PC-3 (cell line): ENCODE results near the gene NRBF2. TPM values are rescaled to one million over a fixed set of nuclear protein-coding genes. Genes with fewer than 3 reads are reported as not detected.
"Not testable (repeated sequence)": the region's sequence is repeated elsewhere in the genome, so short reads cannot be mapped to it uniquely, and the experiment has no call there.

Experiments used
- ATAC-seq: fragments of 200-7000 bp; cut with Tn5 transposase; 2 replicates; pipeline ENCODE4 v1.9.1; 2020; ENCODE audit warnings: mild to moderate bottlenecking, moderate library complexity
- Bru-seq: library from RNA; stranded (reverse); fragments of 400-500 nt; gene quantifications from one replicate; lab custom pipeline; 2021; lab: Mats Ljungman, UMichigan
- BruChase-seq, 2 experiments: library from RNA; stranded (reverse); fragments of 400-500 nt; gene quantifications; one replicate each; lab custom pipeline; 2021; lab: Mats Ljungman, UMichigan
- BruUV-seq: library from RNA; stranded (reverse); fragments of 400-500 nt; replicated peaks from 2 replicates; lab custom pipeline; 2021; lab: Mats Ljungman, UMichigan
- CTCF ChIA-PET: fragments of 300-600 bp; sonication (Branson Sonifier 250); formaldehyde crosslinking; loops from one replicate; lab custom pipeline; 2022; ENCODE audit warnings: antibody characterized with exemption; lab: Charles Lee
- POLR2A ChIA-PET: fragments of 300-600 bp; sonication (Branson Sonifier 250); formaldehyde crosslinking; loops from one replicate; lab custom pipeline; 2022; ENCODE audit warnings: antibody characterized with exemption; ENCODE audit not compliant: unreplicated experiment; lab: Charles Lee
- DNase-seq: peaks from one replicate; pipeline ENCODE4 v3.0.0-alpha.2; 2015
- H2AFZ ChIP-seq: fragments of 300-600 bp; sonication (generic); 2 replicates; pipeline ENCODE4 v1.6.0; 2016; ENCODE audit warnings: antibody characterized with exemption, low read length
- H3F3A ChIP-seq: fragments of 300-600 bp; sonication (generic); one replicate; pipeline ENCODE4 v1.6.0; 2017; ENCODE audit warnings: antibody characterized with exemption, low read length, control low read depth, mild to moderate bottlenecking; ENCODE audit not compliant: unreplicated experiment
- H3K27ac ChIP-seq: fragments of 300-600 bp; sonication (generic); 2 replicates; pipeline ENCODE4 v1.5.1; 2016; ENCODE audit warnings: mild to moderate bottlenecking, low read length
- H3K27me3 ChIP-seq: fragments of 300-600 bp; sonication (generic); 2 replicates; pipeline ENCODE4 v1.6.1; 2016; ENCODE audit warnings: low read length, mixed read lengths
- H3K36me3 ChIP-seq: fragments of 300-600 bp; sonication (generic); 2 replicates; pipeline ENCODE4 v1.6.1; 2016; ENCODE audit warnings: low read depth, mixed run types, low read length, mixed read lengths
- H3K4me1 ChIP-seq: fragments of 300-600 bp; sonication (generic); 2 replicates; pipeline ENCODE4 v1.5.1; 2016; ENCODE audit warnings: low read length; ENCODE audit not compliant: insufficient read depth
- H3K4me2 ChIP-seq: fragments of 300-600 bp; sonication (generic); 2 replicates; pipeline ENCODE4 v1.6.0; 2016; ENCODE audit warnings: low read length
- H3K4me3 ChIP-seq: fragments of 300-600 bp; sonication (generic); 2 replicates; pipeline ENCODE4 v1.5.1; 2016; ENCODE audit warnings: mild to moderate bottlenecking, low read length, mixed read lengths
- H3K79me2 ChIP-seq: fragments of 300-600 bp; sonication (generic); 2 replicates; pipeline ENCODE4 v1.6.1; 2017; ENCODE audit warnings: low read length, mixed read lengths
- H3K9ac ChIP-seq: fragments of 300-600 bp; sonication (generic); 2 replicates; pipeline ENCODE4 v1.6.0; 2016; ENCODE audit warnings: mild to moderate bottlenecking, low read length
- H3K9me2 ChIP-seq: fragments of 300-600 bp; sonication (generic); replicated peaks from 2 replicates; pipeline ENCODE4 v1.6.1; 2016; ENCODE audit warnings: mixed run types, low read length, mixed read lengths
- H3K9me3 ChIP-seq: fragments of 300-600 bp; sonication (generic); 2 replicates; pipeline ENCODE4 v1.6.1; 2016; ENCODE audit warnings: low read length, mixed read lengths
- H4K20me1 ChIP-seq: fragments of 300-600 bp; sonication (generic); 2 replicates; pipeline ENCODE4 v1.6.1; 2016; ENCODE audit warnings: low read length, mixed read lengths
- CTCF ChIP-seq: fragments of 300-600 bp; sonication (generic); conservative IDR thresholded peaks from 2 replicates; pipeline ENCODE4 v1.5.1; 2017; ENCODE audit warnings: antibody characterized with exemption, low read depth, mild to moderate bottlenecking, low read length
- EZH2 ChIP-seq: fragments of 300-600 bp; sonication (generic); IDR thresholded peaks from one replicate; pipeline ENCODE4 v1.6.1; 2017; ENCODE audit warnings: antibody characterized with exemption, mild to moderate bottlenecking, low read length; ENCODE audit not compliant: unreplicated experiment
- EZH2phosphoT487 ChIP-seq: fragments of 300-600 bp; sonication (generic); IDR thresholded peaks from 2 replicates; pipeline ENCODE4 v1.6.1; 2018; ENCODE audit warnings: mild to moderate bottlenecking, antibody characterized with exemption, low read length, borderline replicate concordance
- intact Hi-C: fragments of 100-400 bp; cut with micrococcal nuclease; formaldehyde crosslinking; loops from 2 replicates; pipeline ENCODE4 v1.9.0; 2023
- long read RNA-seq: library from polyadenylated mRNA; unstranded; transcript quantifications from one replicate; pipeline ENCODE4 v2.0.0, GENCODE V29; 2021; ENCODE audit not compliant: unreplicated experiment
- total RNA-seq: library from RNA; depleted of rRNA; stranded (reverse); fragments of >200 nt; gene quantifications from 2 replicates; pipeline ENCODE4 v1.2.3, GENCODE V29; 2014; rRNA removed

NRBF2 gene
- total RNA-seq (43.4 and 44.4 TPM in 2 replicates), Bru-seq, nascent RNA (percentile 96 among the genes with signal in this experiment), BruChase-seq, experiment 1, labeled RNA remaining after a 6-hour chase (percentile 96 among the genes with signal in this experiment), BruChase-seq, experiment 2, labeled RNA remaining after a 2-hour chase (percentile 97 among the genes with signal in this experiment)
- long read RNA-seq, transcript NRBF2-201 (4 exons, 1,853 nt) = major isoform, 303 of 338 reads
- long read RNA-seq, partial matches to known transcripts = 13 of 338 reads
- long read RNA-seq, other reads (novel, unspliced or antisense) = 19 of 338 reads

GRCh38 chr10:63133056-63133820, at the start of gene NRBF2:
TSS of gene NRBF2 (plus strand) at chr10:63133328. CDS start at chr10:63133471, 143 bp downstream.
- H3F3A ChIP-seq = no peaks in the 10 kb centered on the region
- peaks cover 6% of the 10 kb centered on the region; the same call in 1 of the 2 replicates for H3K36me3 ChIP-seq
- ATAC-seq (peak; percentile 95), DNase-seq (peak; percentile 100)
- ChIA-PET CTCF (interaction anchor here (0.5 to 1.3 kb wide), 2 partner anchors 24 to 334 kb away, joined by 3 to 4 read pairs; no protein-coding TSS in a partner anchor), POLR2A (interaction anchor here (0.6 to 1.0 kb wide), 6 partner anchors 18 to 1007 kb away, joined by 3 to 4 read pairs (median 3); no protein-coding TSS in a partner anchor)
- no TSS peak for BruUV-seq
- no peaks in the 10 kb centered on the region for H3K9me3 ChIP-seq
- peak within 1 kb of the TSS; percentile 80 for H2AFZ ChIP-seq
- peak within 1 kb of the TSS; percentile 85 for H3K4me2 ChIP-seq
- H4K20me1 ChIP-seq = peaks cover 20% of the 10 kb centered on the region; the same call in 1 of the 2 replicates
- H3K9ac ChIP-seq = peak within 1 kb of the TSS; percentile 83
- intact Hi-C loops = loop anchor here (1.0 to 5.0 kb wide), 4 partner anchors 25 to 751 kb away; partner anchors contain the start of gene EGR2
- TF ChIP-seq CTCF (peak; percentile 86), EZH2 (no peak)
- peaks cover 26% of the 10 kb centered on the region for H3K4me1 ChIP-seq
- H3K4me3 ChIP-seq = peak within 1 kb of the TSS; percentile 75
- H3K27me3 ChIP-seq = no peaks in the 10 kb centered on the region
- H3K9me2 ChIP-seq = no peaks in the 10 kb centered on the region
- H3K79me2 ChIP-seq = peaks cover 51% of the 10 kb centered on the region
- H3K27ac ChIP-seq = peak within 1 kb of the TSS; percentile 33

- not testable (repeated sequence) for H2AFZ ChIP-seq
- intact Hi-C loops = loop anchor here (5.0 kb wide), 2 partner anchors 831 to 1811 kb away; no protein-coding TSS in a partner anchor
- POLR2A ChIA-PET = interaction anchor here (0.6 to 0.7 kb wide), 2 partner anchors 267 to 282 kb away, joined by 3 read pairs; partner anchors contain the start of gene EGR2
Measured at GRCh38 chr10:63083406-63083805, 49.7 kb upstream of the NRBF2 start.

GRCh38 chr10:63083904-63084689, 49.0 kb upstream of the NRBF2 start:
- CTCF ChIA-PET = interaction anchor here (0.5 to 2.4 kb wide), 20 partner anchors 12 to 1635 kb away, joined by 3 to 21 read pairs (median 5); partner anchors contain the start of gene EGR2
- Histone ChIP-seq H3K27ac (no peak overlapping the region), H3K9me3 (no peaks in the 10 kb centered on the region), H2AFZ (no peak overlapping the region), H3K4me3 (no peak overlapping the region), H3K79me2 (no peaks in the 10 kb centered on the region), H3K27me3 (no peaks in the 10 kb centered on the region), H3F3A (no peaks in the 10 kb centered on the region), H4K20me1 (no peaks in the 10 kb centered on the region), H3K9ac (no peak overlapping the region), H3K36me3 (no peaks in the 10 kb centered on the region), H3K4me2 (no peak overlapping the region), H3K9me2 (no peaks in the 10 kb centered on the region), H3K4me1 (peaks cover 14% of the 10 kb centered on the region)
- DNase-seq (peak; percentile 99), ATAC-seq (peak; percentile 95)
- no TSS peak for BruUV-seq
- POLR2A ChIA-PET = interaction anchor here (0.6 to 0.7 kb wide), 3 partner anchors 83 to 268 kb away, joined by 3 to 4 read pairs (median 3); partner anchors contain the start of gene EGR2
- TF ChIP-seq EZH2phosphoT487 (no peak), EZH2 (no peak), CTCF (peak; percentile 100)
- intact Hi-C loops = loop anchor here (1.0 to 5.0 kb wide), 12 partner anchors 75 to 1812 kb away; no protein-coding TSS in a partner anchor

More at GRCh38 chr10:63083406-63083805, 49.7 kb upstream of the NRBF2 start:
- peaks cover 14% of the 10 kb centered on the region for H3K4me1 ChIP-seq
- not testable (repeated sequence) for H3K9me2 ChIP-seq, H3K27me3 ChIP-seq, ATAC-seq, H3K36me3 ChIP-seq, H3F3A ChIP-seq, H3K9me3 ChIP-seq, H3K27ac ChIP-seq, H3K4me3 ChIP-seq, H3K9ac ChIP-seq, H4K20me1 ChIP-seq, H3K79me2 ChIP-seq, BruUV-seq, H3K4me2 ChIP-seq, DNase-seq
- CTCF ChIA-PET = interaction anchor here (0.5 to 2.4 kb wide), 16 partner anchors 11 to 1635 kb away, joined by 3 to 21 read pairs (median 5); partner anchors contain the start of gene EGR2
